Suprapubic skin (tissue), 4 donors: ENCODE results near the gene LCE2C. TPM values are rescaled to one million over a fixed set of nuclear protein-coding genes. Genes with fewer than 3 reads are reported as not detected.
"Not testable (repeated sequence)": the region's sequence is repeated elsewhere in the genome, so short reads cannot be mapped to it uniquely, and the experiment has no call there.

ENCODE experiments used
- DNase-seq, 2 donors: peaks; one replicate each; pipeline ENCODE4 v3.0.0-alpha.2; 2019; ENCODE audit warnings: low spot score in 2 of 2
- H3K27ac ChIP-seq: fragments of 200-600 bp; sonication (generic); one replicate; pipeline ENCODE4 v1.5.1; 2019
- H3K27me3 ChIP-seq: fragments of 200-600 bp; sonication (generic); one replicate; pipeline ENCODE4 v1.5.1; 2019
- H3K36me3 ChIP-seq: fragments of 200-600 bp; sonication (generic); one replicate; pipeline ENCODE4 v1.5.1; 2019
- H3K4me1 ChIP-seq: fragments of 200-600 bp; sonication (generic); one replicate; pipeline ENCODE4 v1.5.1; 2019
- H3K4me3 ChIP-seq: fragments of 200-600 bp; sonication (generic); one replicate; pipeline ENCODE4 v1.5.1; 2019; ENCODE audit warnings: mild to moderate bottlenecking
- H3K9me3 ChIP-seq: fragments of 200-600 bp; sonication (generic); one replicate; pipeline ENCODE4 v1.5.1; 2019
- EP300 ChIP-seq: sonication (generic); formaldehyde crosslinking; IDR thresholded peaks from one replicate; pipeline ENCODE4 v1.6.1; 2017; ENCODE audit warnings: antibody characterized with exemption
- POLR2A ChIP-seq, 2 donors: fragments of 450-650 bp; IDR thresholded peaks; one replicate each; pipeline ENCODE4 v1.6.1; 2017; ENCODE audit warnings: antibody characterized with exemption in 2 of 2, mild to moderate bottlenecking in 2 of 2, moderate library complexity in 2 of 2
- POLR2AphosphoS5 ChIP-seq, 3 donors: sonication (generic); formaldehyde crosslinking; IDR thresholded peaks; one replicate each; pipeline ENCODE4 v1.6.1; 2017; ENCODE audit warnings: antibody characterized with exemption in 3 of 3
- WGBS: methylation state at CpG from one replicate; pipeline ENCODE4 v1.1.5; 2018; 5-methylcytosine and 5-hydroxymethylcytosine counted together
- total RNA-seq, 4 donors: library from RNA; depleted of rRNA; stranded (reverse); fragments of >200 nt; gene quantifications; one replicate each; pipeline ENCODE4 v1.1.0, GENCODE V29; 2016
- TF ChIP-seq, protein P1 (sequence below), 2 donors: fragments of 200-600 bp in 1 of 2; fragments of 450-650 bp in 1 of 2; sonication (generic) in 1 of 2; IDR thresholded peaks; one replicate each; pipeline ENCODE4 v1.5.1; 2016 to 2019; ENCODE audit warnings: antibody characterized with exemption in 2 of 2, mild to moderate bottlenecking in 1 of 2, moderate library complexity in 1 of 2

Gene LCE2C
- total RNA-seq, 4 donors from 2014 or later, result 66.5 to 669 (median 515) TPM

DNA sequence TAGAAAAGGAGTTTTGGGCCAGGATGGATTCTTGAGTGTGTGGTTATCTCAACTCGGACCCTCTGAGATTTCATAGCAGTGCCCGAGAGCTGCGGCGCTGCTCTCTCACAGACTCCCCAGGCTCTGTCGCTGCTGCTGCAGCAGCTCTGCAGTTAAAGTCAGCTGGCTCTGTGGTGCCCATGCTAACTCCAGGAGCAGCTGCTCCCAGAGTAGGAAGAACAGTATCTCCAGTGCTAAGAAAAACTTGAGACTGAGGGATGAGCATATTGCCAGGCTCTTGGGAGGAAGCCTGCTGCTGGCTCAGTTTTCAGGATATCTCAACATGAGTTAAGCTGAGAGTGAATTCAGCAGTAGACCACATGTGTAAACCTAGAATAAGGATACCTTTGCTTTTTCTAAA, 7.4 kb upstream of the LCE2C start:
- Histone ChIP-seq H3K4me3 (no peak overlapping the region), H3K4me1 (no peaks in the 10 kb centered on the region), H3K27me3 (no peaks in the 10 kb centered on the region), H3K9me3 (no peaks in the 10 kb centered on the region), H3K27ac (no peak overlapping the region), H3K36me3 (no peaks in the 10 kb centered on the region)
- WGBS, result 91% methylated on average over 5 of the region's 5 CpGs
- no peak for DNase-seq
- TF ChIP-seq POLR2A (IDR thresholded peaks at IDR 0.05), result no peak
- TF ChIP-seq, protein P1, sequence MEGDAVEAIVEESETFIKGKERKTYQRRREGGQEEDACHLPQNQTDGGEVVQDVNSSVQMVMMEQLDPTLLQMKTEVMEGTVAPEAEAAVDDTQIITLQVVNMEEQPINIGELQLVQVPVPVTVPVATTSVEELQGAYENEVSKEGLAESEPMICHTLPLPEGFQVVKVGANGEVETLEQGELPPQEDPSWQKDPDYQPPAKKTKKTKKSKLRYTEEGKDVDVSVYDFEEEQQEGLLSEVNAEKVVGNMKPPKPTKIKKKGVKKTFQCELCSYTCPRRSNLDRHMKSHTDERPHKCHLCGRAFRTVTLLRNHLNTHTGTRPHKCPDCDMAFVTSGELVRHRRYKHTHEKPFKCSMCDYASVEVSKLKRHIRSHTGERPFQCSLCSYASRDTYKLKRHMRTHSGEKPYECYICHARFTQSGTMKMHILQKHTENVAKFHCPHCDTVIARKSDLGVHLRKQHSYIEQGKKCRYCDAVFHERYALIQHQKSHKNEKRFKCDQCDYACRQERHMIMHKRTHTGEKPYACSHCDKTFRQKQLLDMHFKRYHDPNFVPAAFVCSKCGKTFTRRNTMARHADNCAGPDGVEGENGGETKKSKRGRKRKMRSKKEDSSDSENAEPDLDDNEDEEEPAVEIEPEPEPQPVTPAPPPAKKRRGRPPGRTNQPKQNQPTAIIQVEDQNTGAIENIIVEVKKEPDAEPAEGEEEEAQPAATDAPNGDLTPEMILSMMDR (IDR thresholded peaks at IDR 0.05), result no peak
- no peak for TF ChIP-seq EP300
- TF ChIP-seq POLR2AphosphoS5 (IDR thresholded peaks at IDR 0.05), result no peak

DNA sequence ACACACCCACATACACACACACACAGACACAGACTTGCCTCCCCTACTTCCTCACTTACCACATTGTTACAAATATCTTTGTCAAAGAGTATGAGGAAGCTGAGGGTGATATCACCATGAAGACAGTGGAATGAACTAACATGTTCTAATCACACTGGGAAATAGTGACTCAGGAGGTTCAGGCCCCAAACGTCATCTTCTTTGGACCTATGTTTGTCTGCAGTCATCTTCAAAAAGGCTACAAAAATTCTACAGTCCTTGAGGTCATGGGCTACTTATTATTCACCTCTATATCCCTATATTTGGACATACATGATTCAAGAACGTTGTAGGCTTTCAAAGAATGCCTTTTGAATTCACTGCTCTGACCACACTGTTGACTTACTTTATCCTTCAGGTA, 2.1 kb upstream of the LCE2C start:
- no peaks in the 10 kb centered on the region for H3K4me1 ChIP-seq
- TF ChIP-seq EP300 (no peak), POLR2A (IDR thresholded peaks at IDR 0.05) (no peak), POLR2AphosphoS5 (IDR thresholded peaks at IDR 0.05) (no peak)
- TF ChIP-seq, protein P1 (IDR thresholded peaks at IDR 0.05), result no peak
- 66% methylated on average over 2 of the region's 2 CpGs for WGBS
- H3K9me3 ChIP-seq, result no peaks in the 10 kb centered on the region
- no peak overlapping the region for H3K4me3 ChIP-seq
- no peak overlapping the region for H3K27ac ChIP-seq
- no peaks in the 10 kb centered on the region for H3K36me3 ChIP-seq
- H3K27me3 ChIP-seq, result peaks cover 2% of the 10 kb centered on the region
- DNase-seq, result no peak

DNA sequence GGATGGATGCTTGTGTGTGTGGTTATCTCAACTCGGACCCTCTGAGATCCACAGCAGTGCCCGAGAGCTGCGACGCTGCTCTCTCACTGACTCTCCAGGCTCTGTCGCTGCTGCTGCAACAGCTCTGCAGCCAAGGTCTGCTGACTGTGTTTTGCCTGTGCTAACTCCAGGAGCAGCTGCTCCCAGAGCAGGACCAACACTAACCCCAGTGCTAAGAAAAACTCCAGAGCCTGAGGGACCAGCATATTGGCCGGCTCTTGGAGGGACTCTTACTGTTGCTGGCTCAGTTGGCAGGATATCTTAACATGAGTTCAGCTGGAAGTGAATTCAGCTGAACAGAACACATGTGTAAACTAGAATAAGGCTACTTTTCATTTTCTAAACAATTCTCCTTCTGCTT, 4.4 kb downstream of the LCE2C start:
- DNase-seq, result no peak
- H3K27me3 ChIP-seq, result peaks cover 5% of the 10 kb centered on the region
- no peak overlapping the region for H3K27ac ChIP-seq
- WGBS, result 80% methylated on average over 4 of the region's 6 CpGs
- no peak overlapping the region for H3K4me3 ChIP-seq
- no peak for TF ChIP-seq POLR2AphosphoS5 (IDR thresholded peaks at IDR 0.05)
- no peak for TF ChIP-seq POLR2A (IDR thresholded peaks at IDR 0.05)
- TF ChIP-seq, protein P1 (IDR thresholded peaks at IDR 0.05), result no peak
- no peak for TF ChIP-seq EP300
- no peaks in the 10 kb centered on the region for H3K9me3 ChIP-seq
- H3K36me3 ChIP-seq, result no peaks in the 10 kb centered on the region
- H3K4me1 ChIP-seq, result no peaks in the 10 kb centered on the region

DNA sequence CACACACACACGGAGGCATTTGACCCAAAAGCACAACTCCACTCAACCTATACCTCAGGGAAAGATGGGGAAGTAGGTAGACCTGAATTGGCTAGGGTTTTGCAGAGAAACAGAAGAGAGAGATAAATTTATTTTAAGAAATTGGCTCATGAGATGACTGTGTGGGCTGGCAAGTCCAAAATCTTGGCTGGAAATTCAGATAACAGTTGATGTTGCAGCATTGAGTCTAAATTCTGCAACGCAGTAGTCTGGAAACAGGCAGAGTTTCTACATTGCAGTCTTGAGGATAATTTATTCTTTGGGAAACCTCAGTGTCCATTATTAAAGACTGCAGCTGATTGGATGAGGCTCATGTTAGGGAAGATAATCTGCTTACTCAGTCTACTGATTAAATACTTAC, 6.5 kb downstream of the LCE2C start:
- no peaks in the 10 kb centered on the region for H3K9me3 ChIP-seq
- WGBS, result 72% methylated on average over 2 of the region's 2 CpGs
- TF ChIP-seq POLR2A (IDR thresholded peaks at IDR 0.05) (no peak), EP300 (no peak), POLR2AphosphoS5 (IDR thresholded peaks at IDR 0.05) (no peak)
- TF ChIP-seq, protein P1 (IDR thresholded peaks at IDR 0.05), result no peak
- H3K4me1 ChIP-seq, result no peaks in the 10 kb centered on the region
- peaks cover 3% of the 10 kb centered on the region for H3K27me3 ChIP-seq
- H3K4me3 ChIP-seq, result no peak overlapping the region
- no peak overlapping the region for H3K27ac ChIP-seq
- H3K36me3 ChIP-seq, result no peaks in the 10 kb centered on the region
- DNase-seq, result no peak

DNA sequence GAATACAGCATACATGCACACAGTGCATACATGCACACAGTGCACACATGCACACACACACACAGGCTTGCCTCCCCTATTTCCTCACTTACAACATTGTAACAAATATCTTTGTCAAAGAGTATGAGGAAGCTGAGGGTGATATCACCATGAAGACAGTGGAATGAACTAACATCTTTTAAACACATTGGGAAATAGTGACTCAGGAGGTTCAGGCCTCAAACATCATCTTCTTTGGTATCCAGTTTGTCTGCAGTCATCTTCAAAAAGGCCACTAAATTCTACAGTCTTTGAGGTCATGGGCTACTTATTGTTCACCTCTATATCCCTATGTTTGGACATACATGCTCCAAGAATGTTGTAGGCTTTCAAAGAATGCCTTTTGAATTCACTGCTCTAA, 8.8 kb downstream of the LCE2C start:
- Histone ChIP-seq H3K27ac (no peak overlapping the region), H3K36me3 (no peaks in the 10 kb centered on the region), H3K9me3 (no peaks in the 10 kb centered on the region), H3K27me3 (peaks cover under 1% of the 10 kb centered on the region), H3K4me3 (no peak overlapping the region), H3K4me1 (no peaks in the 10 kb centered on the region)
- TF ChIP-seq POLR2A (IDR thresholded peaks at IDR 0.05), result no peak
- TF ChIP-seq POLR2AphosphoS5 (IDR thresholded peaks at IDR 0.05), result no peak
- no peak for DNase-seq

DNA sequence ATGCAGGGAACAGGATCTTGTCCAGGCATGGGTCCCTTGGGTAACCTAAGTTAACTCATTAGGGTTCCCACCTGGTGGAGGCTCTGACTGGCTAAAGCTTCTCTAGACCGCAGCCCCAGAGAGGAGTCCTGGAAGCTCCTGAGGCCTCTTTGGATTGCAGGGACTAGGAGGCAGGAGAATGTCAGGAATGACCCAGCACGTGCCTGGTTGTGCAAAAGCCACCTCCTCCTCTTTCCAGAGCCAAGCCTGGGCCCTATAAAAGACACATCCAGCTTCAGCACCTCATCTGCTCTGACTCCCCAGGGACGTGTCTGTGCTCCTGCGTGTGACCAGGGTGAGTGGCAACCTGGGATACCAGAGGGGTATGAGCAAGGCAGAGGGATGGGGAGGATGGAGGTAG, 10.7 kb downstream of the LCE2C start, which contains the start of gene LCE2B:
TSS of gene LCE2B (plus strand) at position 301 of the 400 bp plus-strand sequence. CDS start 721 bp downstream, outside the sequence.
- not testable (repeated sequence) for H3K27me3 ChIP-seq, H3K9me3 ChIP-seq, DNase-seq, H3K4me3 ChIP-seq, H3K4me1 ChIP-seq, H3K36me3 ChIP-seq, H3K27ac ChIP-seq
- WGBS, result 90% methylated on average over 3 of the region's 4 CpGs
